DMS 273 (cell line): ENCODE measurements around the gene TMSB4X.
"Not testable (repeated sequence)": the region's sequence is repeated elsewhere in the genome, so short reads cannot be mapped to it uniquely, and the experiment has no call there.

ENCODE experiments used
- DNase-seq: peaks from one replicate; lab custom pipeline; 2025; ENCODE audit not compliant: unreplicated experiment; lab: John Stamatoyannopoulos, UW

The TMSB4X gene

DNA sequence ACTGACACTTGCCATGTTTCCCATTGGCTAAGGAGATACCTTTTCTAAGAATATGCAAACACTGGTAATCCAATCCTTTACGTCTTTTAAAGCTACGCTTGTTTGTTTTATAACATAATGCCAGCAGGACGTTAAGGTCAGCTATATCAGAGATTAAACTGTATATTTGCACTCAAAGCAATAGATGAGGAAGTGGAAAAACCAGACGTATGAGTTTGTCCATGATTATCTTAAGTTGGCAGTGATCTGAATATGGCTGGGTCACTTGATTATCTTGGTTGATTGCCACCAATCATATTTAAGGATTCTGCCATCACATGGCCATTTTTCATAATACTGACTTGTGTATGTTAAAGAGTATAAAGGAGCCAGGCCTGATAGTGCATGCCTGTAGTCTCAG lies 19.4 kb downstream of the TMSB4X start:
- no peak for DNase-seq

DNA sequence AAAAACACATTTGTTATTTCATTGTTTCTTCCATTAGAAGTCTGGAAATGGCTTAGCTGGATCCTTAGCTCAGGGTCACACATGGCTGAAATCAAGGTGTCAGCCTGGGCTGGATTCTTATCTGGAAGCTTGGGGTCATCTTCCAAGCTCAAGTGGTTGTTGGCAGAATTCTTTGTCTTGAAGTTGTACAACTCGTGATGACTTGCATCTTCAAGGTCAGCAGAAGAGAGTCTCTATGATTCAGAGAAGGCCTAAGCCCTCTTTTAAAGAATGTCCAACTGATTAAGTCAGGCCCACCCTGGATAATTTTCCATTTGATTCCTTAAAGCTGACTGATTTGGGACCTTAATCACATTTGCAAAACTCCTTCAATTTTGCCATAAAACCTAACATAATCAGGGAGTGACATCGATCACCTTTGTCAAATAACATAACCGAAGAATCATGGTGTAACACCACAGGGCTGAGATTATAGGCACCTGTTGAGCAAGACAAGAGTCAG lies 22.1 kb downstream of the TMSB4X start:
- DNase-seq, result no peak

DNA sequence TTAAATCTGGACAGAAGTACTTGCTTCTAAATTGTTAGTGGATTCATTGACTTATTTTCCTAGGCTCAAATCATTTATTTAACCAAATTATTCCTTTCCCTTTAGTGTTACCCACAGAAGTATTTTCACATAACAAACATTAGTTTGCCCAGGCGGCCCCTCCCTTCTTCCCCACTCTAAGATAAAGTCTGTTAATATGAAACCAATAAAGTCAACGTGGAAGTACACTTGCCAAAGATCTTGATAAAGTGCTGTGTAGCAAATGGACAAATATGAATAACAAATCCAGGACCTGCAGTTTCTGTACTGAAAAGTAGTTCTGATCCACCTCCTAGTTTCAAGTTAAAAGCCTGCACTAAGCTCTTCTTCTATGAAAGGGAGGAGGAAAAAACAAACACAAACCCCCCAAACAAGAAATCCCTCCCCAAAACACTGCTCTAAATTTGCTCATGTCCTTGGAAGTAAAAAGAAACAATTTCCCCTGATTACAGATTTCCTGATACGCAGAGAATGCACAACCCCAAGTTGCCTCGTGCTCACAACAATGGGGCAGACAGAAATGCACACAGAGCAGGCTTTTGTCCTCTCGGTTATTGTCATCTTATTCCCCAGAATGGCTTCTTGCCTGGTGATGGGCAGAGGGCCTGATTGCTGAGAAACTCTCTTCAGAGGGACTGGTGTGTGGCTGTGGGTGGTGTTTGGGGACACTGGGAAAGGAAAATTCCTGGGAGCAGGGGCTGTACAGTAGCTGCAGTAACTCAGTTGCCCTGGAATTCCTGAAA lies 23.2 kb downstream of the TMSB4X start:
- no peak for DNase-seq

DNA sequence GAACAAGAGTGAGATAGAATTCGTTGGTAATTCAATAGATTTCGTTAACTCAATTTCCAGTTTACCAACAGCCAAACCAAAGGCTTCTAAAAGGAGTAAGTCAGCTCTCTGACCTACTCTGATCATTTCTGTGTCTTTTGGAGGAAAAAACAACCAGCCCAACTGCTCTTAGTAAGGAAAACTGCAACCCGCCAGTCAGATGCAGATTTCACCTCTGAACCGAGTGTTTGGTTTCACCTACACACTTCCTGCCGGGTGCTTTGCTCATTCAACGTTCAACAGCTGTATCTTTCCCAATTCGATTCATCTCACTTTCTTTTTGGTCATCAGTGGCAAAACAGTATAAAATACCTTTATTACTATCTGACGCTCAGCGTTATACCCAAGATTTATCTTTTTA lies 24.5 kb downstream of the TMSB4X start:
- DNase-seq, result no peak

DNA sequence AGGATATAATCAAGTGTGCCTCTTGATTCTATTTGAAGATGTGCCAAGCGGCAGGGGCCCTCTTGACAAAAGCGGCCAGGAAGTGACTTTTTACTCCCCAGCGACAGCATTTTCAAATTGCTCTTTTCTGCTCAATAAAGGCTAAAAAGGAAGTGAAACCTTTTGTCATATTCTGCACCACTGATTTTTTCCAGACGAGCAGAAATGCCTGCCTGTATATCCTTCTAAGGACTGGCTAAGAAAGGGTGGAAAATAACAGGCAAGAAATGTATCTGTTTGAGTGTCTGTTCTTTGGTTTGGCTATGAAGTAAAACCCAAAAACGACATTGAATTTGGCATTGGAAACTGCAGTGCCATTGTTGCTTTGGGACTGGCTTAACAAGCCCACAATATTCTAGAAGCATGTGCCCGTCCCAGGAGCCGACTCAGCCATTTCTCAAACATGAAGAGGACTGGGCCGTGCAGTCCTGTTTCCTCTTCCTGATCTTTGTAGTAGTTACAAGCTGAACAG lies 25.4 kb downstream of the TMSB4X start:
- DNase-seq, result no peak

DNA sequence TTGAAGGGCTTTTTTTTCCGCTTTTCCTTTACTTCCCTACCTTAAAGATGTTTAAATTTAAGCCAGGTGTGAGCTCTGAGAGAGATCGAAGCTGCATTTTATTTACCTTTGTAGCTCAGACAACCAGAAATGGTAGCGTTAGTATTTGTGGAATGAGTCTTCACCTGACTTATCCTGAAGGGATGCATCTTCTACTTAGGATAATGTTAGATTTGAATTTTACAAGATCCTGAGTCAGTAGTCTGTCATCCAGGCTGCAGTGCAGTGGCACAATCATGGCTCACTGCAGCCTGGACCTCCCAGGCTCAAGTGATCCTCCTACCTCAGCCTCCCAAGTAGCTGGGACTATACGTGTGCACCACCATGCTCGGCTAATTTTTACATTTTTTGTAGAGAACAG lies 26.2 kb downstream of the TMSB4X start:
- no peak for DNase-seq

DNA sequence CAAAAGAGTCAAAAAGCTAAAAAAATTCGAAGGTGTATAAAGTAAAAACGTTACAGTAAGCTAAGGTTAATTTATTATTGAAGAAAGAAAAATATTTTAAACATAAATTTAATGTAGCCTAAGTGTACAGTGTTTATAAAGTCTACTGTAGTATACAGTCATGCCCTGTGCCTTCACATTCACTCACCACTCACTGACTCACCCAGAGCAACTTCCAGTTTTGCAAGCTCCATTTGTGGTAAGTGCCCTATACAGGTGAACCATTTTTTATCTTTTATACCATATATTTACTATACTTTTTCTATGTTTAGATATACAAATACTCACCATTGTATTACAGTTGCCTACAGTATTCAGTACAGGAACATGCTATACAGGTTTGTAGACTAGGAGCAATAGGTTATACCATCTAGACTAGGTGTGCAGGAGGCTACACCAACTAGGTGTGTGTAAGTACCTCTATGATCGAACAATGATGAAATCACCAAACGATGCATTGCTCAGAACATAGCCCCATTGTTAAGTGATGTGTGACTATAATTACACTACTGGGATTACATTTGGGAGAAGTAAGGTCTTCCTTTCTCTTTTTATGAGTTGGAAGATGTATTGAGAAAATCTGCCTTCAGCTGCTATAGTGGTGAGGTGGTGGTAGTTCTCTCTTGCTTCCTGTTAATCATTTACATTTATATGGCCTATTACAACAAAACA lies 27.2 kb downstream of the TMSB4X start:
- DNase-seq, result no peak

DNA sequence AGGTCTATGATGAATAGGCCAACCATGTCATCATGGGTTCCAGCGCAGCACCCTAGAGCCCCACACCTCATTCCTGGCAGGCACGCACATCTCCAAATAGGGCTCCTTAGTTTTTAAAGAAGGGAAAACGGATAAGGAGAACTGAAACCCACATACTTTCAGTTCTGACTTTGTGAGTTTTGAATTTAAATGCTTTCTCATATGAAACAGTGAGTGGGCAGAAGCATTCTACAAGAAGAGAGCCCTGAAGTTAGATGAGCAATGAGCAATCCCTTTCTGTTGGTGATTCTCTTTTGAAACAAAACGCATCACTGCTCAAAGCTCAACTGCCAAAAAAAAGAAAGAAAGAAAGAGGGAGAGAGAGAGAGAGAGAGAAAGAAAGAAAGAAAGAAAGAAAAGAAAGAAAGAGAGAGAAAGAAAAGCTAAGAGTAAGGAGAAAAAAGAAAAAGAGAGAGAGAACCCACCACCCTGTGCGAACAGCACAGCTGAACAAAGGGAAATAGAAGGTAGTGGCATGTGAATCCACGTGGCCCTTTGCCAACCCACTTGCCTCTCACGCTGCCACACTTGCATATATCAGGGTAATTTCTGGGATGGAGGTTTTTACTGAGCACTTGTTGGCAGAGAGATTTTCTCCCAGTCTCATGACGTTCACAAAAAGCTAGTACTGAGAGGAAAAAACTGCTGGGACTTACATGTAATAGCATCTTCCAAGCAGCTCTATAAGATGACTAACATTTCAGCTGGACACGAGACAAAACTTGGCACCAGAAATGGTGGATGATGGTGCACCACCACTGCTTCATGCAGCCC lies 31.0 kb downstream of the TMSB4X start:
- DNase-seq, result peak; percentile 20

DNA sequence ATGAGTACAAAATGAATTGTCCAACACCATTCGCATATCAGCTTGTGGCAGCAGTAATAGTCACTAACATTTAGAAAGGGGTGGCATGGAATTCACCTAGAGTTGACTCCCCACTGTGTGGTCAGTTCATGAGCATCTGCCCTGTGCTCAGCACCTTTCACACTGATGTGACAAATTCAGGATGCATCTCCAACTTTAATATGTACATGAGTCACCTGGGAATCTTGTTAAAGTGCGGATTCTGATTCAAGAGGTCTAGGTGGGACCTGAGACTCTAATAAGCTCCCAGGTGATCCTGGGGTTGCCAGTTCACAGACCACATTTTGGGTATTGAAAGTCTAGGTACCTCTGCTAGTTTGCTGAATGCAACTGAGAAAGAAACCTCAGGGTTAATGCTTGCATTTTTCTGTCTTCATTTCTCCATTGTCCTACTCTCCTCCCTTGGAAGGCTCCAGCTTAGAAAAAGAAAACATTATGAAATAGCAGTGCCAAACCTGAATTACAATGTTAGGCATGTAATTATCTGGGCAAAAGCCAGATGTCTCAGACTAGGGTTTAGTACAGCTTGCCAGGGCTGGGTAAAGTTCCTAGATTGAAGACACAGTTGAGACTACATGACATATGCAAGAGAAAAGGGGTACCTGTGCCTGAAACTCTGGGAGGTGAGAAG lies 32.7 kb downstream of the TMSB4X start:
- peak; percentile 51 for DNase-seq

DNA sequence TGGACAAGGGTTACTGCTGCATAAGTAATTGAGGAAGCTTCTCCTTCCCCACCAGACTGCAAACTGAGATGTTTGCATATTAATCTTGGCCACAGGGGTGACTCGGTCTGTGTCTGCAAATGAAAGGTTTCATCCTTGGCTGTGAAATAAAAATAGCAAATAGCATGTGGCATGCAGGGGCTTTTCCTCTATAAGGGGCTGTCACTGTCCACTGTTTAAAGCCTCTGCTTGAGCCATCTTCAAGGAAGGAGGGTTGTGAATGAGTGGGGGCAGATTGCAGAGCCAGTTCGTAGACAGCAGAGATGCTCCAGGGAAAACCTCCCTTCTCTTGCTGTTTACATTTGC lies 33.3 kb downstream of the TMSB4X start:
- no peak for DNase-seq

DNA sequence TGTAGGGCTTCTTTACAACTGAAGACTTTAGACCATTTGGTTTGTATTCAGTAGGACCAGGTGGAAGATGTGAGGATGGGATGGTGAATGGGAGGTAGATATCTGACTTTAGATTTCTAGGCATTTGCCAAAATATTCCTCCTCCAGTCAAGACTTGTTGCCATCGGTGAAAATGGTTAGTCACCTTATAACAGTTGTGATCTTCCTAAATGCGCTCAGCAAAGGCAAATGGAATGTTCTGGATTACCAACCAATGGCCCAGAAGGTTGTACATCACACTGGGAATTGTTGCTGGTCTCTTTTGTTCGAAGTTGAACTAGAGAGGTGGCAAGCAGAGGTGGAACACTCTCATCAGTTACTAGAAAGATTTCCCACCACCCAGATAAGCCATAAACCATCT lies 33.9 kb downstream of the TMSB4X start:
- DNase-seq, result no peak

DNA sequence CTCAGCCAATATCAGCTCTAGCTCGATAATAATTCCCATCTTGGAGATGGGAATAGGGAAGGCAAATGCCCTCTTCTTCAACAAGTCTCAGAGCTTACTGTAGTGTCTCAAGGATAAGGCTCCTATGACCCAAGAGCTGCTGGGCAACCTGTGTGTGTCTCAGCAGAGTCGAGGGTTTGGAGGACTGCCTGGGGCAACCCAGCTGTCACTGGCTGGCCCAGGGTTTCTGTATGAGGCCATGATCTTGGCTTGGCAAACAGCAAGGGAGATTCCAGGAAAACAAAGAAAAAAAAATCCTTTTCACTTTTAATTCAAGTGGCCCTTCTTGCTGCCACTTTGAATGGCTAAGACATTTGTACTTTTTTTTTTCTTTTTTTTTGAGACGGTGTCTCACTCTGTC lies 34.4 kb downstream of the TMSB4X start:
- DNase-seq, result peak; percentile 32

DNA sequence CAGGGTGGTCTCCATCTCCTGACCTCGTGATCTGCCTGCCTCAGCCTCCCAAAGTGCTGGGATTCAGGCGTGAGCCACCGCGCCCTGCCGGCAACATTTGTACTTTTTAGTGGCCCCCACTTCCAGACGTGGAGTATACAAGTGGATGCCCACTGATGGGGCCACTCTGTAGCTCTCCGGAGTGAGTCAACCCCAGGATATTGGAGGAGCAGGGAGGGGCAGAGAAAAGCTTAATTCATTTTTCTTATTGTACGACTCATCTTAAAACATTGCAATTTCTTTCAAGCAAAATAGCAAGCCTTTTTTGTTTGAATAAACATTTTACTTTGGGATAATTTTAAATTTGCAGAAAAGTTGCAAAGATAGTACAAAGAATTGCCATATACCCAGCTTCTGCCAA lies 34.9 kb downstream of the TMSB4X start:
- DNase-seq, result no peak

DNA sequence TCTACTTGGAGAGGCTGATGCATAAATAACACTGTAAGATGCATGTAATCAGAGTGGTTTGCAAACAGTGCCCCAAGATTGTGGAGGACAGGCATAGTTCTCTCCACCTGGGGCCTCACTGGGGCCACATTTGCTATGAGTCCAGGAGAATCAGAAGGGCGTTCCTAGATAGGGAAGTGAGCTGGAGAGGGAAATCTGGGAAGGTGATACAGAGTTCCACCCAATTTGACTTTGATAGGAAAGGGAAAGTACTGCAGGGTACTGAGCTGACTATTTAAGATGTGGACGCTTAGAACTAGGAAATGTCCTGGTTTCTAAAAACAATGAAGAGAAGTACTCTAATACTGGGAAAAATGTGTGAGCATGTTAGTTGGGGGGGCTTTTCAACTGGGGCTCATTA lies 35.6 kb downstream of the TMSB4X start:
- DNase-seq, result no peak

DNA sequence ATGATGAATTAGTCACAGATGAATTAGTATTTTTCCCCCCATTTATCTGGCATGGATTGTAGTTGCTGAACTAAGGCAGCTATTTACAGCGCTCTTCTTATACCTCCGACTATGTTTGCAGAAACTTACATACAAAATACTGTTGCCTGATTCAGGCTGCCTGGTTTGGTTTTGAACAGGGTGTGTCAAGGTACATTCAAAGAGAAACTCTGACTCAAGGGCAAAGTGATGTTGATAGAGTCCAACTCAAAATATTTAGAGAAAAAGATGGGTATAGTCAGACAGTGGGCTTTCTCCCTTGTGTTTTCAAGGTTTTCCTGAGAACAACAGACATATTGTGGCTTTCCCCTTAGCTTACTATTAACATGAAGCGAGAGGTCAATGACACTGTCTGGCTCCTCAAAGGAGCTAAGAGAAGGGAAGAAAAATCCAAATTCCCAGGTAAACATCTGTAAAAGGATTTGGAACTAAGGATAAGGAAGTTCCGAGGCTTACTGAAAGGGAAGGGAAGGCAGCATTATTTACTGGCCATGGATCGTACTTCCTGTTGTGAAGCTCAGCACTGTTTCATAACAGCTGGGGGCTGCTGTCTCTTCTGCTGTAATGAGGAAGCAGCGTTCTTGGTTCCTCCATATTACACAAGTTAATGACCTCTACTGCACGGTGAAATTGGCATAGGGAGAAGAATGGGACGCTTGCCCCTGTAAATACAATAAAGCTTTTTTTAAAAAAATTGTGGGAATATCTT lies 38.6 kb downstream of the TMSB4X start:
- no peak for DNase-seq

DNA sequence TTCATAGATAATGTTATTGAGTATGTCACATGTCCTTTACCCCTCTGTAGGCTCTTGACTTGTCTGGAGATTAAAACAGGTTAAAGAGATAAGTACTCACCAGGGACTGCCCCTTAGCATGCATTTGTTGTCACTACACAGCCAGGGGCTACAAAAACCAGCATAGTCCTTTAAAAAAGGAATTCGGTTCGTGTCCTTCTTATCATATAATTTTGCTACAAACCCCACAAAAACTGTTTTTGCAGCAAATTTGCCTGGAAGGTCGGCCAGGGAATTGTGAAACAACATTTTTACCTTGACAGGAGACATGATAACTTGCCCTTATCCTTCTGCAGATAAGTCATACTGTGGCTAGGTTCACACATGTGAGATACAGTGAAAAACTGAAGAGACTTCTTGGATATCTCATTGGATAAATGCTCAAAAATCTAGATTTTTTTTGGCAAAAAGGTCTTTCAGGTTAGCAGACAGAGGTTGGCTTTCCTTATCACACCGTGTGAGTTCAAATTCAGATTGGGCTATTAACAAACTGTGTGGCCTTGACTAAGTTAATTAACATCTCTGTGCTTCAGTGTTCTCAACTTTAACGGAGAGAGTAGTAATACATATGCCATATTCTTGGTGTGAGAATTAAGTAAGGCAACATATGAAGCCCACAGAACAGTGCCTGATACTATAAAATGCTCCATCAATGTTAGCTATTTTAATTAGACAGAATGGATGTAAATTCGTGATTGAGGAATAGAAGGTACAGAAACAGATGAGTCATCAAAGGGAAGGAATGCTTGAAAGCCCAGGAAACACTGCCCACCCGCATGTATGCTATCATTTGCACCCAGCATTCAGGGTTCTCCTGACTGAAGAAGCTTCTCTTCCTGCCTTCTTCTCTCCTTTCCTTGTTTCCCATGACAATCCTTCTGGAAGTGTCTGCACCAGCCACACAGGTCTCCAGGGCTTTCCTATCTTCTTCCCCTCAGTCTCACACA lies 39.5 kb downstream of the TMSB4X start:
- no peak for DNase-seq

DNA sequence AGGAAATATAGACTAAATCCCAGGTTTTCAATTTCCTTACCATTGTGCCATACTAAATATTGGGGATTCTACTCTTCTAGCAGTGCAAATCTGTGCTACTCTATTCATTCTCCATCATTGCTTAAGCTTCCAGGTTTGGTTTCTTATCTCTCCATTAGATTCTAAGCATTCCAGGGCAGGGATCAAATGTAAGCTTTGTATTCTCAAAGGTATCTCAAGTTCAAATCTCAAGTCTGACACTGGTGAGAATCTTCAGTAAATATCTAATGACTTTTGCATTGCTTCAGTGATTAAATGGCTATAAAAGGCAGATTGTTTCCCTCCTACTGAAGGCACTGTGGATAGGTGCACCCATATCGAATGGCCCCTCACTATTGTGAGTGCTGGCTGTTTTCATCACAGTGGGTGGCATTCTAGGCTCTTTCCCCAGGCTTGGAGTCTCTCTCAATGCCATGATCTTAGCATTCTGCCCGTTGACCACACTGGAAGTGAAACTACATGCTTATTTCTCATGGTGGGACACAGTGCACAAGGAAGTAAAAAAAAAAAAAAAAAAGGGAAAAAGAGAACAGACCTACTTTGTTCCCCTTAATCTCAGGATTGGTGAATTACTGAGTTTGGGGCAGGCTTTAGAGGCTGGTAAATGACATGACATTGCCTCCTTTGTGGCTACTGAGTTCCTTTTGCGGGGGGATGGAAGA lies 40.8 kb downstream of the TMSB4X start:
- no peak for DNase-seq

DNA sequence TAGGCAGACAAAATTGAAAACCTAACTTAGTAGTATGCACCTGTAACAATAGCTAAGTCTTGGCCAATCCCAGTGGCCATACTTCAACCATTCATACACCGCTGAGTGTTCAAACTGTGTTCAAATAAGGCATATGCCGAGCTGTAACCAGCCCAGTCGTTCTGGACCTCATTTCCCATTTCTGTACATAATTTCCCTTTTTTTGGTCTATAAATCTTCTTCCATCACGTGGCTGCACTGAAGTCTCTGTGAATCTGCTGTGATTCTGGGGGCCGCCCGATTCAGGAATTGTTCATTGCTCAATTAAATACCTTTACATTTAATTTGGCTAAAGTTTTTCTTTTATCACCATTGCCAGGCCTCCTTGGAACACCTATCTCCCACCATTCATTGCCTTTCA lies 41.8 kb downstream of the TMSB4X start:
- not testable (repeated sequence) for DNase-seq

DNA sequence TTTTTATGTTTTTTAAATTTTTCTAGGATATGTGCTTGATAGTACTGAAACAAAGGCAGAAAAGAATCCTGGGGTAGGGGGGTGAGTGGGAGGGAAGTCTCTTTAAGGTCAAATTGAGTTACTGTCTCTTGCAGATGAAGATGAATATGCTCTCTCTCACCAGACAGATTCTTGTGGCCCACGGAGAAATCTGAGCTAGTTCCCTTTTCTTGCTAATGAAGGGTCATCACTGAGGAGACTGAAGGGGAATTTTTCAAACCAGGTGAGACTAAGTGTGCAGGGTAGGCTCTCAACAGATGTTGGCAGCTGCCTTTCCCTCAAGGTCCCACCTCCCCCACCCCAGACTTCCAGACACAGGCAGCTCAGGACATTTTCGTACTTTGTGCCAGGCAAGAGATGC lies 48.0 kb downstream of the TMSB4X start:
- no peak for DNase-seq
